ENCODE data around the gene SMCR8. TPM values are rescaled to one million over a fixed set of nuclear protein-coding genes. Genes with fewer than 3 reads are reported as not detected.
"Not testable (repeated sequence)": the region's sequence is repeated elsewhere in the genome, so short reads cannot be mapped to it uniquely, and the experiment has no call there.

Gene SMCR8
- total RNA-seq, 1 donor from 2014 or later = 12.3 TPM

GRCh38 chr17:18327556-18327955, 12.5 kb downstream of the SMCR8 start:
- H3K4me3 ChIP-seq = no peak overlapping the region
- intact Hi-C loops (cut with micrococcal nuclease) = no loop called here
- DNase-seq = no peak
- H3K27ac ChIP-seq (replicated peaks) = no peak overlapping the region
- peaks cover 95% of the 10 kb centered on the region for H3K36me3 ChIP-seq
- TF ChIP-seq CTCF (IDR thresholded peaks at IDR 0.05; ENCODE audit: borderline replicate concordance) = no peak
- H3K27me3 ChIP-seq (ENCODE audit: low read depth) = no peaks in the 10 kb centered on the region
- H3K4me1 ChIP-seq = no peaks in the 10 kb centered on the region
- H3K9me3 ChIP-seq (replicated peaks) = no peaks in the 10 kb centered on the region

GRCh38 chr17:18328643-18329204, 13.6 kb downstream of the SMCR8 start:
- intact Hi-C loops (cut with micrococcal nuclease) = no loop called here
- Histone ChIP-seq H3K27me3 (ENCODE audit: low read depth) (no peaks in the 10 kb centered on the region), H3K36me3 (peaks cover 90% of the 10 kb centered on the region), H3K4me1 (no peaks in the 10 kb centered on the region), H3K9me3 (replicated peaks) (no peaks in the 10 kb centered on the region), H3K4me3 (no peak overlapping the region), H3K27ac (replicated peaks) (no peak overlapping the region)
- no peak for DNase-seq
- TF ChIP-seq CTCF (IDR thresholded peaks at IDR 0.05; ENCODE audit: borderline replicate concordance) = no peak

GRCh38 chr17:18331879-18332278, 16.8 kb downstream of the SMCR8 start:
- H3K27ac ChIP-seq (replicated peaks) = no peak overlapping the region

GRCh38 chr17:18332909-18333489, 17.9 kb downstream of the SMCR8 start:
- H3K9me3 ChIP-seq (replicated peaks) = no peaks in the 10 kb centered on the region

More at GRCh38 chr17:18331879-18332278, 16.8 kb downstream of the SMCR8 start:
- H3K4me3 ChIP-seq = no peak overlapping the region
- no peak for TF ChIP-seq CTCF (IDR thresholded peaks at IDR 0.05; ENCODE audit: borderline replicate concordance)
- H3K27me3 ChIP-seq (ENCODE audit: low read depth) = no peaks in the 10 kb centered on the region
- H3K9me3 ChIP-seq (replicated peaks) = no peaks in the 10 kb centered on the region
- H3K4me1 ChIP-seq = no peaks in the 10 kb centered on the region
- intact Hi-C loops (cut with micrococcal nuclease) = no loop called here
- DNase-seq = no peak
- H3K36me3 ChIP-seq = peaks cover 79% of the 10 kb centered on the region

GRCh38 chr17:18338158-18338557, 23.1 kb downstream of the SMCR8 start:
- H3K4me1 ChIP-seq; H3K27ac ChIP-seq (replicated peaks); H3K27me3 ChIP-seq (ENCODE audit: low read depth); H3K4me3 ChIP-seq; H3K9me3 ChIP-seq (replicated peaks); DNase-seq; intact Hi-C loops (cut with micrococcal nuclease): not testable (repeated sequence)
- H3K36me3 ChIP-seq = peaks cover 40% of the 10 kb centered on the region

More at GRCh38 chr17:18332909-18333489, 17.9 kb downstream of the SMCR8 start:
- H3K27ac ChIP-seq (replicated peaks) = no peak overlapping the region
- H3K36me3 ChIP-seq = peaks cover 68% of the 10 kb centered on the region
- TF ChIP-seq CTCF (IDR thresholded peaks at IDR 0.05; ENCODE audit: borderline replicate concordance) = no peak
- H3K4me1 ChIP-seq = no peaks in the 10 kb centered on the region
- intact Hi-C loops (cut with micrococcal nuclease) = no loop called here
- H3K4me3 ChIP-seq = no peak overlapping the region
- no peaks in the 10 kb centered on the region for H3K27me3 ChIP-seq (ENCODE audit: low read depth)
- DNase-seq = no peak

GRCh38 chr17:18339933-18340332, 24.8 kb downstream of the SMCR8 start:
- Histone ChIP-seq H3K27ac (replicated peaks) (no peak overlapping the region), H3K4me1 (no peaks in the 10 kb centered on the region), H3K27me3 (ENCODE audit: low read depth) (no peaks in the 10 kb centered on the region), H3K4me3 (no peak overlapping the region), H3K9me3 (replicated peaks) (no peaks in the 10 kb centered on the region), H3K36me3 (peaks cover 34% of the 10 kb centered on the region)
- no peak for TF ChIP-seq CTCF (IDR thresholded peaks at IDR 0.05; ENCODE audit: borderline replicate concordance)
- DNase-seq = no peak
- intact Hi-C loops (cut with micrococcal nuclease) = no loop called here
